Fibroblast of skin of abdomen (primary cell): Measurements from ENCODE around the gene C3.

Experiments
- DNase-seq: peaks from one replicate; pipeline ENCODE4 v3.0.0-alpha.2; 2013

The C3 gene

GRCh38 chr19:6730153-6730804, 9.8 kb upstream of the C3 start:
- DNase-seq = no peak

- DNase-seq = no peak
Observed at GRCh38 chr19:6729573-6730152, 9.2 kb upstream of the C3 start.

- no peak for DNase-seq
Observed at GRCh38 chr19:6728346-6728745, 7.9 kb upstream of the C3 start.

- no peak for DNase-seq
Observed at GRCh38 chr19:6725513-6726231, 5.2 kb upstream of the C3 start.

GRCh38 chr19:6724631-6725492, 4.4 kb upstream of the C3 start:
- DNase-seq = no peak

- peak; percentile 25 for DNase-seq
Observed at GRCh38 chr19:6723738-6724137, 3.3 kb upstream of the C3 start.

GRCh38 chr19:6723108-6723618, 2.7 kb upstream of the C3 start:
- peak; percentile 39 for DNase-seq

GRCh38 chr19:6721773-6722172, 1.3 kb upstream of the C3 start:
- no peak for DNase-seq

GRCh38 chr19:6721138-6721474, 656 bp upstream of the C3 start:
- DNase-seq = no peak

GRCh38 chr19:6719992-6720368, 470 bp downstream of the C3 start:
- DNase-seq = no peak

GRCh38 chr19:6719540-6719861, 949 bp downstream of the C3 start:
- DNase-seq = no peak

- no peak for DNase-seq
Observed at GRCh38 chr19:6718741-6719539, 1.5 kb downstream of the C3 start.

GRCh38 chr19:6718111-6718740, 2.2 kb downstream of the C3 start:
- DNase-seq = no peak

- DNase-seq = no peak
Observed at GRCh38 chr19:6717441-6717971, 2.9 kb downstream of the C3 start.

- no peak for DNase-seq
Observed at GRCh38 chr19:6717036-6717435, 3.4 kb downstream of the C3 start.

GRCh38 chr19:6716610-6716970, 3.9 kb downstream of the C3 start:
- no peak for DNase-seq

GRCh38 chr19:6714749-6715555, 5.5 kb downstream of the C3 start:
- DNase-seq = no peak

GRCh38 chr19:6713773-6714692, 6.4 kb downstream of the C3 start:
- no peak for DNase-seq
